ENCODE measurements around the gene SAC3D1.

DNA sequence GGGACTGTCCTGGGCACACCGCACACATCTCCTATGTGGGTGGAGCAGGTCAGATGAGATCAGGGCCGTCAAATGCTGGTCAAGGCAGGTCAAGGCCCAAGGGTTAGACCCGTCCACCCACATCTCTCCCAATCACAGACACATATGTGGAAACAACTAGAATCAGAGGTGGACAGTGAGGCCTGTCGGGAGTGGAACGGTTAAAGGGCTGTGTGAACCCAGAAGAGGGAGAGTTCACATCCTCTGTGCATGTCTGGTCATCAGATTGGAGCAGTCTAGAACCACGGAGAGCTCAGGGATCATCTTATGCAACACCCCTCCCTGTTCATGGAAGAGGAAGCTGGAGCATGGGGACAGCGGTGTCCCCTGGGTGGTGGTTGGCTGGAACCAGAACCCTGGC, 21.2 kb upstream of the SAC3D1 start:
- TF ChIP-seq, protein P1, sequence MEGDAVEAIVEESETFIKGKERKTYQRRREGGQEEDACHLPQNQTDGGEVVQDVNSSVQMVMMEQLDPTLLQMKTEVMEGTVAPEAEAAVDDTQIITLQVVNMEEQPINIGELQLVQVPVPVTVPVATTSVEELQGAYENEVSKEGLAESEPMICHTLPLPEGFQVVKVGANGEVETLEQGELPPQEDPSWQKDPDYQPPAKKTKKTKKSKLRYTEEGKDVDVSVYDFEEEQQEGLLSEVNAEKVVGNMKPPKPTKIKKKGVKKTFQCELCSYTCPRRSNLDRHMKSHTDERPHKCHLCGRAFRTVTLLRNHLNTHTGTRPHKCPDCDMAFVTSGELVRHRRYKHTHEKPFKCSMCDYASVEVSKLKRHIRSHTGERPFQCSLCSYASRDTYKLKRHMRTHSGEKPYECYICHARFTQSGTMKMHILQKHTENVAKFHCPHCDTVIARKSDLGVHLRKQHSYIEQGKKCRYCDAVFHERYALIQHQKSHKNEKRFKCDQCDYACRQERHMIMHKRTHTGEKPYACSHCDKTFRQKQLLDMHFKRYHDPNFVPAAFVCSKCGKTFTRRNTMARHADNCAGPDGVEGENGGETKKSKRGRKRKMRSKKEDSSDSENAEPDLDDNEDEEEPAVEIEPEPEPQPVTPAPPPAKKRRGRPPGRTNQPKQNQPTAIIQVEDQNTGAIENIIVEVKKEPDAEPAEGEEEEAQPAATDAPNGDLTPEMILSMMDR (IDR thresholded peaks at IDR 0.05) = no peak
- TF ChIP-seq POLR2A (IDR thresholded peaks at IDR 0.05) = no peak
- TF ChIP-seq POLR2AphosphoS5 (IDR thresholded peaks at IDR 0.05) = no peak

All from prostate gland (tissue), 2 donors.